Measurements from ENCODE around the gene FAM186B.

The FAM186B gene

DNA sequence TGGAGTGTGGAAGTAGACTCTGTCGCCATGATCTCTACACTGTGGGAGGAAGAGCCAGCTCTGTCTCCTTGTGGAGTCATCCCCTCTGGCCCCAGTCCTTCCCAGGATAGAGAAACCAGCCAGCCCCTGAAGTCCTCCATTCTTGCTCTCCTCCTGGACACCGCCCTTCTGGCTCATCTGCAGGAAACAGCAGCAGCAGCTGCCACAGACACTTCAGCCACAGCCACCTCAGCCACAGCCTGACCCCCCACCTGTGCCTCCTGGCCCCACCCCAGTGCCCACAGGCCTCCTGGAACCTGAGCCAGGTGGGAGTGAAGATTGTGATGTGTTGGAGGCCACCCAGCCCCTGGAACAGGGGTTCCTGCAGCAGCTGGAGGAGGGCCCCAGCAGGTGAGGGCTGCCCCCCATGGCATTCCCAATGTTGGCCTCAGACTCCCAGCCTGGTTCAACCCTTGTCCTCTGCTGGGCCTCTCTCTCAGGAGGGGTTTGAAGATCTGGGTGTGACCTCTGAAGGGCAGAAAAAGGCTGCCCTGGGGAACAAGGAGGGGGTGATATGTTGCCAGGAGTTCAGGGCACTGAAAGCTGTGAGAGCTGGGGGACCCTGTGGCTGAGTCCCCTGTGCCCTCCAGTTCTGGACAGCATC is 28.4 kb upstream of the FAM186B start:
- ChIA-PET CTCF (no interaction called here), POLR2A (no interaction called here)
- DNase-seq (ENCODE audit: extremely low spot score), result no peak
- no peak for TF ChIP-seq FOXK2 (IDR thresholded peaks at IDR 0.05)
- TF ChIP-seq TARDBP (IDR thresholded peaks at IDR 0.05), result no peak
- TF ChIP-seq FOXM1 (IDR thresholded peaks at IDR 0.05; ENCODE audit: borderline replicate concordance), result no peak
- TF ChIP-seq ZNF384 (IDR thresholded peaks at IDR 0.05), result no peak
- no peak for TF ChIP-seq BHLHE40 (IDR thresholded peaks at IDR 0.05; ENCODE audit: borderline replicate concordance)
- TF ChIP-seq CTBP1 (IDR thresholded peaks at IDR 0.05; ENCODE audit: borderline replicate concordance), result no peak
- TF ChIP-seq SP1 (IDR thresholded peaks at IDR 0.05), result no peak
- TF ChIP-seq ARNT (IDR thresholded peaks at IDR 0.05), result no peak

DNA sequence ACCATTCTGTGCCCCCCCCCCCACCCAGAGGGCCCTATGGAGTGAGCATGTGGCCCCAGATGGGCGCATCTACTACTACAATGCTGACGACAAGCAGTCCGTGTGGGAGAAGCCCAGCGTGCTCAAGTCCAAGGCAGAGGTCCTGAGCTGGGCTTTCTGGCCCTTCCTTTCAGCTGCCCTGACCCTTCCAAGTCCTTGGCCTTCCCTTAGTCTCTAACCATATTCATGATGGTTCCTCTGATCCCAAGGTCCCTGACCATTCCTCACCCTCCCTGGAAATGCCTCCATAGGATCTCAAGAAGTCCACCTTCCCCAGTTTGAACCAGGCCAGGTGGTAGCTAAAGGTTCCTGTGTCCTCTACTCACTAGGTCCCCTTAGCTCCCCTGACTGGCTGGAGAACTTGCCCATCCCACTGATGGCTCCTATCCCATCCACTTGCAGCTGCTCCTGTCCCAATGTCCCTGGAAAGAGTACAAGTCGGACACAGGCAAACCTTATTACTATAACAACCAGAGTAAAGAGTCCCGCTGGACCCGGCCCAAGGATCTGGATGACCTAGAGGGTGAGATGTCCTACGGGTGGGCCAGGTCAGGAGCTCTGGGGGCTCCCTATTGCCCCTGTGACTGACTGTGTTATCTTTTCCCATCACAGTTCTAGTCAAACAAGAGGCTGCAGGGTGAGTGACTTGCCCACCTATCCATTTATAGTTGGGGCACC is 27.7 kb upstream of the FAM186B start:
- CTCF ChIA-PET, result interaction anchor here (0.7 kb wide), 1 partner anchor 108 kb away, joined by 3 read pairs; the partner anchor contains the start of gene TMBIM6
- no peak for DNase-seq (ENCODE audit: extremely low spot score)
- POLR2A ChIA-PET, result interaction anchor here (1.1 kb wide), 1 partner anchor 109 kb away, joined by 3 read pairs; the partner anchor contains the start of gene TMBIM6
- no peak for TF ChIP-seq FOXM1 (IDR thresholded peaks at IDR 0.05; ENCODE audit: borderline replicate concordance)
- TF ChIP-seq SUZ12 (IDR thresholded peaks at IDR 0.05), result no peak
- no peak for TF ChIP-seq CTBP1 (IDR thresholded peaks at IDR 0.05; ENCODE audit: borderline replicate concordance)
- no peak for TF ChIP-seq ARNT (IDR thresholded peaks at IDR 0.05)
- TF ChIP-seq BHLHE40 (IDR thresholded peaks at IDR 0.05; ENCODE audit: borderline replicate concordance), result no peak
- TF ChIP-seq ELF4 (IDR thresholded peaks at IDR 0.05), result no peak
- no peak for TF ChIP-seq FOXA1 (IDR thresholded peaks at IDR 0.05)
- no peak for TF ChIP-seq LEF1 (IDR thresholded peaks at IDR 0.05; ENCODE audit: borderline replicate concordance)
- TF ChIP-seq, protein P1, sequence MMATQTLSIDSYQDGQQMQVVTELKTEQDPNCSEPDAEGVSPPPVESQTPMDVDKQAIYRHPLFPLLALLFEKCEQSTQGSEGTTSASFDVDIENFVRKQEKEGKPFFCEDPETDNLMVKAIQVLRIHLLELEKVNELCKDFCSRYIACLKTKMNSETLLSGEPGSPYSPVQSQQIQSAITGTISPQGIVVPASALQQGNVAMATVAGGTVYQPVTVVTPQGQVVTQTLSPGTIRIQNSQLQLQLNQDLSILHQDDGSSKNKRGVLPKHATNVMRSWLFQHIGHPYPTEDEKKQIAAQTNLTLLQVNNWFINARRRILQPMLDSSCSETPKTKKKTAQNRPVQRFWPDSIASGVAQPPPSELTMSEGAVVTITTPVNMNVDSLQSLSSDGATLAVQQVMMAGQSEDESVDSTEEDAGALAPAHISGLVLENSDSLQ (IDR thresholded peaks at IDR 0.05), result no peak
- no peak for TF ChIP-seq L3MBTL2 (conservative IDR thresholded peaks at IDR 0.05)
- no peak for TF ChIP-seq ZNF384 (IDR thresholded peaks at IDR 0.05)
- no peak for TF ChIP-seq SP1 (IDR thresholded peaks at IDR 0.05)
- TF ChIP-seq NFRKB (IDR thresholded peaks at IDR 0.05), result no peak
- no peak for TF ChIP-seq TARDBP (IDR thresholded peaks at IDR 0.05)
- no peak for TF ChIP-seq HDGF (IDR thresholded peaks at IDR 0.05; ENCODE audit: borderline replicate concordance)
- TF ChIP-seq FOXK2 (IDR thresholded peaks at IDR 0.05), result no peak

DNA sequence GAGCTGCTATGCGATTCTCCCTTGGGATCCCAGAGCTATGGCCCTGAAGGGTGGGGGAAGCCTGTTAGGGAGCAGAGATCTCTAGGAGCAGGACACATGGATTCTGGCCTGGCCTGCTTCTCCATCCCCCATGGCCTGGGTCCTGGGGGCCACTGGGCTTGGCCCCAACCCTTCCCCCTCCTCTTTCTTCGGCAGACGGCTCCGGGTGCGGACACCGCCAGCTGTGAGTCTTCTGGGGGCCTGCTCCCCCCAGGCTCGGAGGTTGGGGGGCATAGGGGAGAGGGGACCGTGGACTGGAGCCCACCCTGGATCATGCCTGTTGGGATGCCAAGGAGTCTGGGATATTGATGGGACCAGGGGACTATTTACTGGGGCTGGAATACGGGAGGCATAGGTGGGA is 27.0 kb upstream of the FAM186B start:
- ChIA-PET POLR2A (interaction anchor here (1.1 kb wide), 1 partner anchor 109 kb away, joined by 3 read pairs; the partner anchor contains the start of gene TMBIM6), CTCF (interaction anchor here (0.7 kb wide), 1 partner anchor 109 kb away, joined by 3 read pairs; the partner anchor contains the start of gene TMBIM6)
- TF ChIP-seq HDGF (IDR thresholded peaks at IDR 0.05; ENCODE audit: borderline replicate concordance) (no peak), LEF1 (IDR thresholded peaks at IDR 0.05; ENCODE audit: borderline replicate concordance) (no peak), SUZ12 (IDR thresholded peaks at IDR 0.05) (no peak), ZNF384 (IDR thresholded peaks at IDR 0.05) (no peak), SP1 (IDR thresholded peaks at IDR 0.05) (no peak), FOXM1 (IDR thresholded peaks at IDR 0.05; ENCODE audit: borderline replicate concordance) (no peak), BHLHE40 (IDR thresholded peaks at IDR 0.05; ENCODE audit: borderline replicate concordance) (no peak), FOXA1 (IDR thresholded peaks at IDR 0.05) (no peak), TARDBP (IDR thresholded peaks at IDR 0.05) (no peak), ELF4 (IDR thresholded peaks at IDR 0.05) (no peak), L3MBTL2 (conservative IDR thresholded peaks at IDR 0.05) (no peak), CTBP1 (IDR thresholded peaks at IDR 0.05; ENCODE audit: borderline replicate concordance) (no peak), NFRKB (IDR thresholded peaks at IDR 0.05) (no peak), FOXK2 (IDR thresholded peaks at IDR 0.05) (no peak), ARNT (IDR thresholded peaks at IDR 0.05) (no peak)
- TF ChIP-seq, protein P1 (IDR thresholded peaks at IDR 0.05), result no peak
- DNase-seq (ENCODE audit: extremely low spot score), result no peak

DNA sequence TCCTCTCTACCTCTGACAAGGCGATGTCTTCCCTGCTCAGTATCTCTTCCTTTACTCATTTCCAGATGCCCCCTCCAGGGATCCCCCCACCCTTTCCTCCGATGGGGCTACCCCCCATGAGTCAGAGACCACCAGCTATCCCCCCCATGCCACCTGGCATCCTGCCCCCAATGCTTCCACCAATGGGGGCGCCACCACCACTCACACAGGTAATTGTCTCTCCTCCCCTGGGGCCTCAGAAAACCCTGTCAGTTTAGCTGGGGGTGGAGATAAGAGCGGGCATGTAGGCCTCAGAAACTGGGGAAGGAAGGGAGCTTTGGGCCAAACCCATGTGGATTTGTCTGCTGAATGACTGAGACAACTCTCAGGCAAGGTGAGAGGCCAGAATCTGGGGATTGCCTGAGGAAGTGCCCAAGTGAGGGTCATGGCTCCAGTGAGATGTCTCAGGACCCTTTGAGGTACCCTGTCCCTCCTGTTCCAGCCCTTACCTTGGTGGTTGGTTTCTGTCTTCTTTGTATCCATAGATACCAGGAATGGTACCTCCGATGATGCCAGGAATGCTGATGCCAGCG is 26.0 kb upstream of the FAM186B start:
- DNase-seq (ENCODE audit: extremely low spot score), result no peak
- ChIA-PET CTCF (interaction anchor here (0.7 kb wide), 1 partner anchor 151 kb away, joined by 3 read pairs; no protein-coding TSS in a partner anchor), POLR2A (interaction anchor here (1.1 kb wide), 1 partner anchor 265 kb away, joined by 4 read pairs; the partner anchor contains the start of gene SPATS2)
- TF ChIP-seq HDGF (IDR thresholded peaks at IDR 0.05; ENCODE audit: borderline replicate concordance) (no peak), CTBP1 (IDR thresholded peaks at IDR 0.05; ENCODE audit: borderline replicate concordance) (no peak), LEF1 (IDR thresholded peaks at IDR 0.05; ENCODE audit: borderline replicate concordance) (no peak), ELF4 (IDR thresholded peaks at IDR 0.05) (no peak), ZNF384 (IDR thresholded peaks at IDR 0.05) (no peak), FOXK2 (IDR thresholded peaks at IDR 0.05) (no peak), ARNT (IDR thresholded peaks at IDR 0.05) (no peak), FOXA1 (IDR thresholded peaks at IDR 0.05) (no peak), SUZ12 (IDR thresholded peaks at IDR 0.05) (no peak), BHLHE40 (IDR thresholded peaks at IDR 0.05; ENCODE audit: borderline replicate concordance) (no peak), FOXM1 (IDR thresholded peaks at IDR 0.05; ENCODE audit: borderline replicate concordance) (no peak), TARDBP (IDR thresholded peaks at IDR 0.05) (no peak)
- TF ChIP-seq, protein P1 (IDR thresholded peaks at IDR 0.05), result no peak
